Upper lobe of right lung (tissue), 1 donor: ENCODE measurements around the gene CERS2. TPM values are rescaled to one million over a fixed set of nuclear protein-coding genes. Genes with fewer than 3 reads are reported as not detected.
A peak's percentile ranks its signal among the peaks of the same experiment; 100 is the strongest.

Experiments used
- ATAC-seq: fragments of 200-7000 bp; cut with Tn5 transposase; one replicate; pipeline ENCODE4 v1.9.1; 2020; ENCODE audit warnings: mild to moderate bottlenecking, moderate library complexity
- DNase-seq: peaks from one replicate; pipeline ENCODE4 v3.0.0-alpha.2; 2020
- H3K27ac ChIP-seq: fragments of 200-600 bp; one replicate; pipeline ENCODE4 v1.8.0; 2022
- H3K27me3 ChIP-seq: fragments of 200-600 bp; one replicate; pipeline ENCODE4 v1.8.0; 2022; ENCODE audit warnings: mild to moderate bottlenecking
- H3K36me3 ChIP-seq: fragments of 200-600 bp; one replicate; pipeline ENCODE4 v1.8.0; 2022
- H3K4me1 ChIP-seq: fragments of 200-600 bp; one replicate; pipeline ENCODE4 v1.8.0; 2022
- H3K4me3 ChIP-seq: fragments of 200-600 bp; one replicate; pipeline ENCODE4 v1.8.0; 2022; ENCODE audit warnings: mild to moderate bottlenecking
- H3K9me3 ChIP-seq: fragments of 200-600 bp; one replicate; pipeline ENCODE4 v1.8.0; 2022
- CTCF ChIP-seq: fragments of 200-600 bp; IDR thresholded peaks from one replicate; pipeline ENCODE4 v1.8.0; 2022; ENCODE audit warnings: antibody characterized with exemption
- intact Hi-C: fragments of 100-400 bp; cut with DNase I; formaldehyde crosslinking; loops from one replicate; pipeline ENCODE4 v1.11.0; 2022
- total RNA-seq: library from RNA; stranded (reverse); fragmentation: NEBNext Ultra II Directional; extraction: Animal tissue kit (Norgen Biotek cat#: 25700); gene quantifications from one replicate; pipeline ENCODE4 v1.2.1, GENCODE V29; 2021
- donor health status: DM: no; HTN: yes; CAD: no; lungs with severe emphysema.

CERS2 gene
- total RNA-seq, 1 donor from 2014 or later: 354 TPM

- no peak overlapping the region for H3K4me3 ChIP-seq
- DNase-seq (no peak), ATAC-seq (no peak)
- intact Hi-C loops: no loop called here
- no peaks in the 10 kb centered on the region for H3K36me3 ChIP-seq
- no peaks in the 10 kb centered on the region for H3K4me1 ChIP-seq
- no peak for TF ChIP-seq CTCF
- H3K27me3 ChIP-seq: no peaks in the 10 kb centered on the region
- no peaks in the 10 kb centered on the region for H3K9me3 ChIP-seq
- H3K27ac ChIP-seq: no peak overlapping the region
These were observed 13.3 kb upstream of the CERS2 start for GRCh38 chr1:150987924-150988323.

GRCh38 chr1:150985179-150985825 is 10.7 kb upstream of the CERS2 start:
- no peak overlapping the region for H3K27ac ChIP-seq
- H3K4me1 ChIP-seq: no peaks in the 10 kb centered on the region
- no peaks in the 10 kb centered on the region for H3K36me3 ChIP-seq
- no peaks in the 10 kb centered on the region for H3K9me3 ChIP-seq
- DNase-seq: no peak
- H3K4me3 ChIP-seq: no peak overlapping the region
- ATAC-seq: no peak
- H3K27me3 ChIP-seq: no peaks in the 10 kb centered on the region
- intact Hi-C loops: no loop called here
- TF ChIP-seq CTCF: no peak

GRCh38 chr1:150981805-150982712 is 7.4 kb upstream of the CERS2 start, which contains the start of gene ANXA9:
Gene ANXA9, plus strand, starts transcription at chr1:150982292. Its CDS starts 814 bp downstream, at chr1:150983106.
- peak within 1 kb of the TSS; percentile 36 for H3K27ac ChIP-seq

GRCh38 chr1:150981177-150981804 is 6.7 kb upstream of the CERS2 start:
- DNase-seq (peak; percentile 81), ATAC-seq (peak; percentile 67)
- no peak for TF ChIP-seq CTCF
- intact Hi-C loops: no loop called here
- no peaks in the 10 kb centered on the region for H3K36me3 ChIP-seq
- no peaks in the 10 kb centered on the region for H3K27me3 ChIP-seq
- H3K9me3 ChIP-seq: no peaks in the 10 kb centered on the region
- no peak overlapping the region for H3K4me3 ChIP-seq
- peak overlapping the region; percentile 36 for H3K27ac ChIP-seq
- H3K4me1 ChIP-seq: peaks cover 37% of the 10 kb centered on the region

More at GRCh38 chr1:150981805-150982712, 7.4 kb upstream of the CERS2 start, which contains the start of gene ANXA9:
- no peak for DNase-seq
- no peaks in the 10 kb centered on the region for H3K36me3 ChIP-seq
- peaks cover 31% of the 10 kb centered on the region for H3K4me1 ChIP-seq
- no peak within 1 kb of the TSS for H3K4me3 ChIP-seq
- no peaks in the 10 kb centered on the region for H3K9me3 ChIP-seq
- ATAC-seq: peak; percentile 37
- no peaks in the 10 kb centered on the region for H3K27me3 ChIP-seq
- TF ChIP-seq CTCF: no peak
- intact Hi-C loops: no loop called here

- Histone ChIP-seq H3K4me1 (peaks cover 41% of the 10 kb centered on the region), H3K4me3 (peak overlapping the region; percentile 38), H3K36me3 (no peaks in the 10 kb centered on the region), H3K27ac (peak overlapping the region; percentile 84), H3K27me3 (no peaks in the 10 kb centered on the region), H3K9me3 (no peaks in the 10 kb centered on the region)
- intact Hi-C loops: no loop called here
- DNase-seq: peak; percentile 86
- peak; percentile 75 for ATAC-seq
- peak; percentile 100 for TF ChIP-seq CTCF
These were observed 4.7 kb upstream of the CERS2 start for GRCh38 chr1:150979092-150980056.
